ENCODE data around the gene CALML3.

The CALML3 gene

GRCh38 chr10:5509691-5510090 lies 15.1 kb upstream of the CALML3 start:
- H3K27me3 ChIP-seq (ENCODE audit: insufficient read depth, low read length): no peaks in the 10 kb centered on the region; the same call in 1 of the 2 replicates
- no peaks in the 10 kb centered on the region for H3K4me1 ChIP-seq (ENCODE audit: insufficient read depth, low read length)
- no peak overlapping the region for H3K9ac ChIP-seq (ENCODE audit: low read depth, low read length)
- WGBS: 94% methylated on average over 11 of the region's 11 CpGs
- H3K27ac ChIP-seq (ENCODE audit: low read depth, low read length): no peak overlapping the region
- no peak overlapping the region for H3K4me3 ChIP-seq (ENCODE audit: low read length)
- H3K9me3 ChIP-seq (ENCODE audit: insufficient read depth, low read depth, low read length): no peaks in the 10 kb centered on the region
- no peaks in the 10 kb centered on the region for H3K36me3 ChIP-seq (ENCODE audit: insufficient read depth, low read length)

GRCh38 chr10:5510281-5511072 lies 14.3 kb upstream of the CALML3 start:
- H3K27me3 ChIP-seq (ENCODE audit: insufficient read depth, low read length): no peaks in the 10 kb centered on the region; the same call in 1 of the 2 replicates
- no peak overlapping the region for H3K27ac ChIP-seq (ENCODE audit: low read depth, low read length)
- no peaks in the 10 kb centered on the region for H3K9me3 ChIP-seq (ENCODE audit: insufficient read depth, low read depth, low read length)
- no peaks in the 10 kb centered on the region for H3K4me1 ChIP-seq (ENCODE audit: insufficient read depth, low read length)
- no peaks in the 10 kb centered on the region for H3K36me3 ChIP-seq (ENCODE audit: insufficient read depth, low read length)
- no peak overlapping the region for H3K9ac ChIP-seq (ENCODE audit: low read depth, low read length)
- WGBS: 92% methylated on average over 16 of the region's 16 CpGs
- H3K4me3 ChIP-seq (ENCODE audit: low read length): no peak overlapping the region

- no peak overlapping the region for H3K9ac ChIP-seq (ENCODE audit: low read depth, low read length)
- H3K4me3 ChIP-seq (ENCODE audit: low read length): no peak overlapping the region
- H3K4me1 ChIP-seq (ENCODE audit: insufficient read depth, low read length): no peaks in the 10 kb centered on the region
- H3K27ac ChIP-seq (ENCODE audit: low read depth, low read length): no peak overlapping the region
- H3K27me3 ChIP-seq (ENCODE audit: insufficient read depth, low read length): no peaks in the 10 kb centered on the region; the same call in 1 of the 2 replicates
- 87% methylated on average over 32 of the region's 32 CpGs for WGBS
- no peaks in the 10 kb centered on the region for H3K9me3 ChIP-seq (ENCODE audit: insufficient read depth, low read depth, low read length)
- no peaks in the 10 kb centered on the region for H3K36me3 ChIP-seq (ENCODE audit: insufficient read depth, low read length)
Measured at GRCh38 chr10:5511231-5511884, 13.4 kb upstream of the CALML3 start.

GRCh38 chr10:5511885-5512280 lies 12.9 kb upstream of the CALML3 start:
- H3K9ac ChIP-seq (ENCODE audit: low read depth, low read length): no peak overlapping the region
- no peaks in the 10 kb centered on the region for H3K4me1 ChIP-seq (ENCODE audit: insufficient read depth, low read length)
- no peak overlapping the region for H3K27ac ChIP-seq (ENCODE audit: low read depth, low read length)
- H3K36me3 ChIP-seq (ENCODE audit: insufficient read depth, low read length): no peaks in the 10 kb centered on the region
- 90% methylated on average over 17 of the region's 17 CpGs for WGBS
- H3K9me3 ChIP-seq (ENCODE audit: insufficient read depth, low read depth, low read length): no peaks in the 10 kb centered on the region
- no peaks in the 10 kb centered on the region; the same call in 1 of the 2 replicates for H3K27me3 ChIP-seq (ENCODE audit: insufficient read depth, low read length)
- H3K4me3 ChIP-seq (ENCODE audit: low read length): no peak overlapping the region

- Histone ChIP-seq H3K9ac (ENCODE audit: low read depth, low read length) (no peak overlapping the region), H3K4me3 (ENCODE audit: low read length) (no peak overlapping the region), H3K27me3 (ENCODE audit: insufficient read depth, low read length) (no peaks in the 10 kb centered on the region; the same call in 1 of the 2 replicates), H3K36me3 (ENCODE audit: insufficient read depth, low read length) (no peaks in the 10 kb centered on the region), H3K9me3 (ENCODE audit: insufficient read depth, low read depth, low read length) (no peaks in the 10 kb centered on the region), H3K4me1 (ENCODE audit: insufficient read depth, low read length) (no peaks in the 10 kb centered on the region), H3K27ac (ENCODE audit: low read depth, low read length) (no peak overlapping the region)
- 96% methylated on average over 25 of the region's 25 CpGs for WGBS
Measured at GRCh38 chr10:5512331-5512730, 12.4 kb upstream of the CALML3 start.

GRCh38 chr10:5512881-5513612 lies 11.7 kb upstream of the CALML3 start:
- H3K9ac ChIP-seq (ENCODE audit: low read depth, low read length): no peak overlapping the region

GRCh38 chr10:5514226-5514850 lies 10.4 kb upstream of the CALML3 start:
- Histone ChIP-seq H3K9me3 (ENCODE audit: insufficient read depth, low read depth, low read length) (peaks cover 9% of the 10 kb centered on the region; the same call in 1 of the 2 replicates), H3K36me3 (ENCODE audit: insufficient read depth, low read length) (no peaks in the 10 kb centered on the region), H3K4me3 (ENCODE audit: low read length) (no peak overlapping the region), H3K4me1 (ENCODE audit: insufficient read depth, low read length) (no peaks in the 10 kb centered on the region), H3K9ac (ENCODE audit: low read depth, low read length) (no peak overlapping the region), H3K27ac (ENCODE audit: low read depth, low read length) (no peak overlapping the region), H3K27me3 (ENCODE audit: insufficient read depth, low read length) (no peaks in the 10 kb centered on the region; the same call in 1 of the 2 replicates)
- WGBS: 80% methylated on average over 16 of the region's 16 CpGs

More at GRCh38 chr10:5512881-5513612, 11.7 kb upstream of the CALML3 start:
- H3K27ac ChIP-seq (ENCODE audit: low read depth, low read length): no peak overlapping the region
- no peaks in the 10 kb centered on the region for H3K9me3 ChIP-seq (ENCODE audit: insufficient read depth, low read depth, low read length)
- H3K36me3 ChIP-seq (ENCODE audit: insufficient read depth, low read length): no peaks in the 10 kb centered on the region
- no peaks in the 10 kb centered on the region for H3K4me1 ChIP-seq (ENCODE audit: insufficient read depth, low read length)
- H3K27me3 ChIP-seq (ENCODE audit: insufficient read depth, low read length): no peaks in the 10 kb centered on the region; the same call in 1 of the 2 replicates
- WGBS: 93% methylated on average over 15 of the region's 15 CpGs
- H3K4me3 ChIP-seq (ENCODE audit: low read length): no peak overlapping the region

- Histone ChIP-seq H3K9ac (ENCODE audit: low read depth, low read length) (no peak overlapping the region), H3K36me3 (ENCODE audit: insufficient read depth, low read length) (no peaks in the 10 kb centered on the region), H3K9me3 (ENCODE audit: insufficient read depth, low read depth, low read length) (peaks cover 14% of the 10 kb centered on the region; the same call in 1 of the 2 replicates), H3K4me3 (ENCODE audit: low read length) (no peak overlapping the region), H3K27me3 (ENCODE audit: insufficient read depth, low read length) (no peaks in the 10 kb centered on the region; the same call in 1 of the 2 replicates), H3K27ac (ENCODE audit: low read depth, low read length) (no peak overlapping the region), H3K4me1 (ENCODE audit: insufficient read depth, low read length) (no peaks in the 10 kb centered on the region)
- 81% methylated on average over 10 of the region's 10 CpGs for WGBS
Measured at GRCh38 chr10:5515948-5516761, 8.6 kb upstream of the CALML3 start.

GRCh38 chr10:5517546-5517945 lies 7.2 kb upstream of the CALML3 start:
- Histone ChIP-seq H3K4me3 (ENCODE audit: low read length) (no peak overlapping the region), H3K27ac (ENCODE audit: low read depth, low read length) (no peak overlapping the region), H3K27me3 (ENCODE audit: insufficient read depth, low read length) (no peaks in the 10 kb centered on the region), H3K9ac (ENCODE audit: low read depth, low read length) (no peak overlapping the region), H3K4me1 (ENCODE audit: insufficient read depth, low read length) (no peaks in the 10 kb centered on the region), H3K36me3 (ENCODE audit: insufficient read depth, low read length) (no peaks in the 10 kb centered on the region), H3K9me3 (ENCODE audit: insufficient read depth, low read depth, low read length) (peaks cover 14% of the 10 kb centered on the region; the same call in 1 of the 2 replicates)
- WGBS: 96% methylated on average over 3 of the region's 5 CpGs

GRCh38 chr10:5518143-5518542 lies 6.6 kb upstream of the CALML3 start:
- WGBS: 82% methylated on average over 3 of the region's 5 CpGs
- Histone ChIP-seq H3K36me3 (ENCODE audit: insufficient read depth, low read length) (no peaks in the 10 kb centered on the region), H3K9ac (ENCODE audit: low read depth, low read length) (no peak overlapping the region), H3K4me3 (ENCODE audit: low read length) (no peak overlapping the region), H3K27me3 (ENCODE audit: insufficient read depth, low read length) (no peaks in the 10 kb centered on the region), H3K9me3 (ENCODE audit: insufficient read depth, low read depth, low read length) (peaks cover 14% of the 10 kb centered on the region; the same call in 1 of the 2 replicates), H3K27ac (ENCODE audit: low read depth, low read length) (no peak overlapping the region), H3K4me1 (ENCODE audit: insufficient read depth, low read length) (no peaks in the 10 kb centered on the region)

Measured in HUES64 (cell line).